LoVo (cell line): ENCODE results near the gene ZC3H18.

Source experiments
- DNase-seq: peaks from one replicate; pipeline ENCODE4 v3.0.0-alpha.2; 2016; ENCODE audit warnings: low spot score

ZC3H18 gene

GRCh38 chr16:88549671-88550245, 20.4 kb upstream of the ZC3H18 start:
- DNase-seq = no peak

DNA sequence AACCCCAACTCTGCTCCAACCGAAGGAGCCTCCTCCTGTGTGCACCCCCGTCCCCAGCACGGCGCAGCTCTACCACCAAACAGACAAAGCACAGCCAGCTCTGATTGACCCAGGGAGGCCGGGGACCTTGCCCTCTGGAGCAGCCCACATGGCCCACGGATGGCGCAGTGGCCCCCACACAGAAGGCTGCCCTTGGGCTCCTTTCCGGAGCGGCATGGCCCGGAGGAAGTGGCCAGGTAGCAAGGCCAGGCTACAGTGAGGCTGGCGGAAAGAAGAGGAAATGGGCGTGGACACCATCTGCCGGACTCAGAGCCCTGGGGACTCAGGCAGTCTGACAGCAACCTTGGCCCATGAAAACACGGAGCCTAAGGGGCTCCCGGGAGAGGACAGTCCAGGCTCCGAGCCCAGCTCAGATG, 19.9 kb upstream of the ZC3H18 start:
- DNase-seq = no peak

- DNase-seq = no peak
Observed at GRCh38 chr16:88552166-88552565, 18.0 kb upstream of the ZC3H18 start.

DNA sequence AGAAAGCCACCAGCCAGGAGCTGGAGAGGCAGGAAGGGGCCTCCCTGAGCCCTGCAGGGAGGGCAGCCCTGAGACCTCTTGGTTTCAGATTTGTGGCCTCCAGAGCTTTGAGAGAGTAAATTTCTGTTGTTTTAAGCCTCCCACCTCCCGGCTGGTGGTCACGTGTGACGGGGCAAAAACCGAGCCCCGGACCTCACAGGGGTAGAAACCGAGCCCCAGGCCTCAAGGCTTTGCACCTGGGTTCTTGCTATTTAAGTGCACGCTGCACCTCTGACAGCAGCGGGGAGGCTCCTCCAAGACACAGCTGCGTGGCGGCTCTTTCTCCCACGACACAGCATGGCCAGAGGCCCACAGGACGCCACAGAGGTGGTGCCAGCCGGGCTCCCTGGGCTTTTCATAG, 17.4 kb upstream of the ZC3H18 start:
- no peak for DNase-seq

DNA sequence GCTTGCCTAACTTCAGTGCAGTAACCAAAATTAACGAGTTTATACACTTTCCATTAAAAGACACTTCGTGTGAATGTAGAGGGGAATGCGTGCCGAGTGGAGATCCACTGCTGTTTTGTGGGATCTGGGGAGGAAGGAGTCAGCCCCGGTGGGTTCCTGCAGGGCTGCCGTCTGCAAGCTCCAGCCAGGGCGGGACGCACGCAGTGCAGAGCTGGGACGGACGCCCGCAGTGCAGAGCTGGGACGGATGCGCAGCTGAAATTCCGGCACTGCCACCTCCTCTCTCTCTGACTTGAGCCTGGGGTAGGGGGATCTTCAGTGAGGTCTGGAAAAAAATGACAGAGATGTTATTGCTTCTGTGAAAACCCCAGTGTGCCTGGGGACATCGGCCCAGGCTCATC, 16.5 kb upstream of the ZC3H18 start:
- no peak for DNase-seq

- DNase-seq = no peak
Observed at GRCh38 chr16:88554711-88555264, 15.4 kb upstream of the ZC3H18 start.

DNA sequence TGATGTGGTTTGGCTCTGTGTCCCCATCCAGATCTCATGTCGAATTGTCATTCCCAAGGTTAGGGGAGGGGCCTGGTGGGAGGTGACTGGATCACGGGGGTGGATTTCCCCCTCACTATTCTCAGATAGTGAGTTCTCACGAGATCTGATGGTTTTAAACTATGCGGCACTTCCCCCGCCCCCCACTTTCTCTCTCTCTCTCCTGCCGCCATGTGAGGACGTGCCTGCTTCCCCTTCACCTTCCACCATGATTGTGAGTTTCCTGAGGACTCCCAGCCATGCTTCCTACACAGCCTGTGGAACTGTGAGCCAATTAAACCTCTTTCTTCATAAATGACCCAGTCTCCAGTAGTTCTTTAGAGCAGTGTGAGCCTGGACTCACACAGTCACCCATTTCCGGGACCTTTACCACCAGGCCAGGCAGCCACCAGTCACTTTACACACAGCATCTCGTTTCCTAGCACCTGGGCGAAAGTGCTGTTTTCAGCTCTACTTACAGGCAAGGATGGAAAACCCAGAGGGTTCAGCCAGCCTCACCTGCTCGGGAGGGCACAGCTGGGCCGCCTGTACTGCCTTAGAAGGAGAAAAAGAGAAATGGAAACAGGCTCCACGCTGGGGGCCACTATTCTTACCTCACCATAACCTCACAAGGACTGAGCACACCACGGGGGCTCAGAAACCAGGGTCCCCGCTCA, 13.8 kb upstream of the ZC3H18 start:
- no peak for DNase-seq

DNA sequence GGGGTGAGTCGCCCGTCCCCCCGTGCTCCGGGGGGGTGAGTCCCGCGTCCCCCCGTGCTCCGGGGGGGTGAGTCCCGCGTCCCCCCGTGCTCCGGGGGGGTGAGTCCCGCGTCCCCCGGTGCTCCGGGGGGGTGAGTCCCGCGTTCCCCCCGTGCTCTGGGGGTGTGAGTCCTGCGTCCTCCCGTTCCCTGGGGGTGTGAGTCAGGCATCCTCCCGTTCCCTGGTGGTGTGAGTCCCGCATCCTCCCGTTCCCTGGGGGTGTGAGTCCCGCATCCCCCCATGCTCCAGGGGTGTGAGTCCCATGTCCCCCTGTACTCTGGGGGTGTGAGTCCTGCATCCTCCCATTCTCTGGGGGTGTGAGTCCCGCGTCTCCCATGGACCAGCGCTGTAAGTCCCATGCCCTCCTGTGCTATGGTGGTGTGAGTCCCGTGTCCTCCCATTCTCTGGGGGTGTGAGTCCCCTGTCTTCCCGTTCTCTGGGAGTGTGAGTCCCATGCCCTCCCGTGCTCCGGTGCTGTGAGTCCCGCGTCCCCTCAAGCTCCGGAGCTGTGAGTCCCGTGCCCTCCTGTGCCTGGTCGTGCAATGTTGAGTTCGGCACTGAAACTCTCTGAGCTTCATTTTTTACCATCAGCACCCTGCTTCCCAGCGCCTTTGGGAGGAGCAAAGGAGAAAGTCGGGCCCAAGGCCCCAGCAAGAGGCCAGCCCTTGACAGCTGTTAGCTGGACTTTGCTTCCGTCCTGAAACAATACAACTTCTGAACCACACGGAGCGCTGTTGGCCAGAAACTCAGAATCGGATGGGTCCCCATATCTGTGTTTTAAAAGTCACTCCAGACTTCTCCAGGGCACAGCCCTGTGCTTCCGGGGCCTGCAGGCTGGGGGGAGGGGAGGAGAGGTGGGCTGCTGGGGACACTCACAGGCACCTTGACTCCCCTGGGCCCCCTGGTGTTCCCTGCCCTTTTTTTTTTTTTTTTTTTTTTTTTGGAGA, 11.5 kb upstream of the ZC3H18 start:
- peak; percentile 87 for DNase-seq

- no peak for DNase-seq
Observed at GRCh38 chr16:88560714-88561484, 9.3 kb upstream of the ZC3H18 start.

- DNase-seq = peak; percentile 54
Observed at GRCh38 chr16:88561485-88562359, 8.5 kb upstream of the ZC3H18 start.

DNA sequence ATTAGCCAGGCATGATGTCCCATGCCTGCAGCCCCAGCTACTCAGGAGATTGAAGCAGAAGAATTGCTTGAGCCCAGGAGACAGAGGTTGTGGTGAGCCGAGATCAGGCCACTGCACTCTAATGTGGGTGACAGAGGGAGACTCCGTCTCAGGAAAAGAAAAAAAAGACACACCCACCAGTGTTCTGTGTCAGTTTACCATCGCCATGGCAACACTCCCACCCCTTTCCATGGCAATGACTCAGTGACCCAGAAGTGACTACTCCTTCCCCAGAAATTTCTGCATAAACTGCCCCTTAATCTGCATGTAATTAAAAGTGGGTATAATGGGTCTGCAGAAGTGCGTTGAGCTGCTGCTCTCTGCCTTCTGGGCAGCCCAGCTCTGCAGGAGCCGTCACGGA, 4.0 kb upstream of the ZC3H18 start:
- DNase-seq = no peak

DNA sequence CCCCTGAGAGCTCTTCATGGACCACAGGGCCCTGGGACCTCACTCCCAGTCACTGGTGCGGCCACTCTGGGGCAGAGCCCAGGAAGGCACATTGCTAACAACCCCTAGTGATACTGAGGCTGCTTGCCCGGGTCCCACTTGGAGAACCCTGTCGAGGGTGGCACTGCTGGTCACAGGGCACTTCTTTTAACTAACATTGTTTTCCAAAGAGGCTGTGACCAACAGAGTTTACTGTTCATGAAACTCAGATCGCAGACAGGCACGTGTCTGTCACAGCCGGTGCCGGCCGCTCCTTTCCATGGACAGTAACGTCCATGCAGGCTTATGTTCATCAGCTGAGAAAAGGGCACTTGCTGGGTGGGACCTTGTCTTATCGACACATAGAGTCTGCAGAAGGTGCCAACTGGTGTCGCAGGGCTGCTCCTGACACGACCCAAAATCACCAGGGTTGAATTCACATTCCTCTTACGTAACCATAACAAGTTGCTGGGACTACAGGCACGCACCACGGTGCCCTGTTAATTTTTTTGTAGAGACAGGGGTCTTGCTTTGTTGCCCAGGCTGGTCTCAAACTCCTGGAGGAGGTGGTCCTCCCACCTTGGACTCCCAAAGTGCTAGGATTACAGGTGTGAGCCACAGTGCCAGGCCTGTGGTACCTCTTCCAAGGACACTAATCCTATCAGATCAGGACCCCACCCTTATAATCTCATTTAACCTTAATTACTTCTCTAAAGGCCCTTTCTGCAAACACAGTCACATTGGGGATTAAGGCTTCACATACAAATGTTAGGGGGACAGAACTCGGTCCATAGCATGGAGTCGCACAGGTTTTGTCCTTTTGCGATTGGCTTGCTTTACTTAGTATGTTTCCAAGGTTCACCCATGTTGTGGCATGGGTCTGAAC, 1.2 kb upstream of the ZC3H18 start:
- no peak for DNase-seq

DNA sequence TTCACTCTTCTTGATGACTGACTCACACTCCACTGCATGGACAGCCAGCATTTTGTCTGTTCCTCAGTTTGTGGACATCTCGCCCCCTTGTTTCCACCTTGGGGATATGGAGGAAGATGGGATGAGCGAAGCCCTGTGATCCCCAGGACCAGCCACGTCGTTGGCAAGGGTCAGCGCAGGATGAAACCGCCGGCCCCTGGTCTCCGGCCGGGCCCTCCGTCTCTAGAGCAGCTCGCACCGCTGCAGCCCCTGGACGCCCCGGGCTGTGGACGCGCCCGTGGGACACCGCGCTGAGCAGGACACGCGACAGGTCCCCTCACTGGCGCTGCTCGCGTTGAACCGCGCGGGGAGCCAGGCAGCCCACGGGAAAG, 604 bp upstream of the ZC3H18 start:
- peak; percentile 1 for DNase-seq

DNA sequence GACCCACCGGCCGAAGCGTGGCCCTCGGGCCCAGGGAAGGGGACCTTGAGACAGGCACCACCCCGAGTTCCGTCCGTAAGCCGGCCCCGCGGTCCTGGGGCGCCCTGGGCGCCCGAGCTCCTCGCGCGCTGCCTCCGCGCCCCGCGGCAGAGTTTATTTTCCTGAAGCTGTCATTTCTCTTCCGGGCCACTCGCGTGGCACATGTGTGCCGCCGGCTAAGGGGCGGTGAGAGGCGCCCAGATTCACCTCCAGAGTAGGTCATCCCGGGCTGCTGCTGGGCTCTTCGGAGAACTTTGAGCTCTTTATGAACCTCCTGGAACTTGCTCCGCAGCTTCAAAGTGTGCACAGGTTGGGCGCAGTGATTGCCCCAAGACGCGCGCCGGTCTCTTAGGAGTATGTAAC, 489 bp downstream of the ZC3H18 start:
- peak; percentile 5 for DNase-seq

DNA sequence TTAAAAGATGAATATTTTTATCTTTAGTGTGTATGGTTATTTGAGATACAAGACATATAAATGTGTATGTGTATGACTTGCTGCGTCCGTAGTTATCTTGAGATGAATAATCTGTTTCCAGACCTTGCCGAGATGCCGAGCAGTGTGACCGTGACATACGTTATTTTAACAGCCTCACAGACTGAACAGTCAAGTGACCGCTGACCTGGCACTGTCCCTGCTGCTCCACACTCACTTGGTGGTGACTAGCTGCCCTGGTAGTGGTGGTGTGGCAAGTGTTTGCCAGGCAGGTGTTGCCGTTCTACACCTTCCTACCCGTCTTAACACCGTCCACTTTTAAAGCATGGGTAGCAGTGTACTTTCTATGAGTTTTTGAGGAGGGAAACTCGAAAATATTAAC, 5.0 kb downstream of the ZC3H18 start:
- no peak for DNase-seq

DNA sequence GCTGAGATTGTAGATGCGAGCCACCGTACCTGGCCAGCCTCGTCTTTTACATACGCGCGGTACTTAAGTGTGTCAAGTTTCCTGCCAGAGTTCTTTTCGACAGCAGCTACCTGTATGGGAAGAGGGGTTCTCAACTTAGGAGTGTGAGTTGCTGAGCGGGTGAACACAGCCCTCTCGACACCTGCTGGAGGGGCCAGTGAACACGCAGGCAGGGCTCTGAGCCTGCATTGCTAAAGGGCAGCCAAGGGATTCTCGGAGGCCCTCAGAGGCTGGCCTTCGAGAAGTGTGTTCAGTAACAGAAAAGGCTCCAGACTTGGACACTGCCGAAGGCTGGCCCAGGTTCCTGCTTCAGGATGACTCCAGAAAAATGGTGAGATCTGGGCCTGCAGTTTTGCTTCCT, 6.1 kb downstream of the ZC3H18 start:
- DNase-seq = no peak

DNA sequence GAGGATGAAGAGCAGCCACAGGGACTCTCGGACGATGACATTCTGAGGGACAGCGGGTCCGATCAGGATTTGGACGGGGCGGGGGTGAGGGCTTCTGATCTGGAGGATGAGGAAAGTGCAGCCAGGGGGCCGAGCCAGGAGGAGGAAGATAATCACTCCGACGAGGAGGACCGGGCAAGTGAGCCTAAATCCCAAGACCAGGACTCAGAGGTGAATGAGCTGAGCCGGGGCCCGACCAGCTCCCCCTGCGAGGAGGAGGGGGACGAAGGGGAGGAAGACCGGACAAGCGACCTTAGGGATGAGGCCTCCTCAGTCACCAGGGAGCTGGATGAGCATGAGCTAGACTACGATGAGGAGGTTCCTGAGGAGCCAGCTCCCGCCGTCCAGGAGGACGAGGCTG, 7.0 kb downstream of the ZC3H18 start:
- no peak for DNase-seq

GRCh38 chr16:88578446-88579313, 8.5 kb downstream of the ZC3H18 start:
- no peak for DNase-seq

GRCh38 chr16:88580371-88580770, 10.2 kb downstream of the ZC3H18 start:
- no peak for DNase-seq
